Panc1 (cell line): ENCODE results near the gene MCRIP2. TPM values are rescaled to one million over a fixed set of nuclear protein-coding genes. Genes with fewer than 3 reads are reported as not detected.

Experiments used
- ATAC-seq: fragments of 200-7000 bp; cut with Tn5 transposase; 2 replicates; pipeline ENCODE4 v1.9.1; 2020; ENCODE audit warnings: mild to moderate bottlenecking, moderate library complexity
- BruUV-seq: library from RNA; stranded (reverse); fragments of 400-500 nt; replicated peaks from 2 replicates; lab custom pipeline; 2021; lab: Mats Ljungman, UMichigan
- CTCF ChIA-PET: fragments of 300-600 bp; sonication (Branson Sonifier 250); formaldehyde crosslinking; loops from one replicate; lab custom pipeline; 2022; ENCODE audit warnings: antibody characterized with exemption; lab: Charles Lee
- POLR2A ChIA-PET: fragments of 300-600 bp; sonication (Branson Sonifier 250); formaldehyde crosslinking; loops from one replicate; lab custom pipeline; 2022; ENCODE audit warnings: antibody characterized with exemption; lab: Charles Lee
- DNase-seq: peaks from one replicate; pipeline ENCODE4 v3.0.0-alpha.2; 2010; ENCODE audit warnings: low read depth, low spot score
- H3K27ac ChIP-seq: 2 replicates; pipeline ENCODE4 v1.5.1; 2011; ENCODE audit warnings: mild to moderate bottlenecking, low read length, inconsistent platforms
- H3K27me3 ChIP-seq: fragments of 200-500 bp; sonication (Bioruptor generic); 2 replicates; pipeline ENCODE4 v1.6.0; 2014; ENCODE audit warnings: low read length, inconsistent platforms; ENCODE audit not compliant: control insufficient read depth, insufficient read depth
- H3K36me3 ChIP-seq: fragments of 200-500 bp; sonication (Bioruptor generic); 2 replicates; pipeline ENCODE4 v1.5.1; 2014; ENCODE audit warnings: inconsistent platforms, mild to moderate bottlenecking, low read length, moderate library complexity; ENCODE audit not compliant: control insufficient read depth, insufficient read depth
- H3K4me1 ChIP-seq: 2 replicates; pipeline ENCODE4 v1.5.1; 2011; ENCODE audit warnings: inconsistent platforms, mild to moderate bottlenecking, low read length, moderate library complexity; ENCODE audit not compliant: control insufficient read depth, insufficient read depth
- H3K4me3 ChIP-seq, 2 experiments: 2 replicates each; pipeline ENCODE4 v1.5.1; 2011 to 2012; ENCODE audit warnings: low read depth in 2 of 2, low read length in 2 of 2, mild to moderate bottlenecking in 2 of 2, inconsistent platforms in 1 of 2, moderate library complexity in 1 of 2
- H3K9me3 ChIP-seq: fragments of 200-500 bp; sonication (Bioruptor generic); 2 replicates; pipeline ENCODE4 v1.5.1; 2014; ENCODE audit warnings: low read depth, mild to moderate bottlenecking, inconsistent platforms, low read length, moderate library complexity; ENCODE audit not compliant: control insufficient read depth, insufficient read depth
- POLR2AphosphoS5 ChIP-seq: IDR thresholded peaks from 2 replicates; pipeline ENCODE4 v1.6.1; 2012; ENCODE audit warnings: mild to moderate bottlenecking, low read depth, low read length, moderate library complexity
- SIN3A ChIP-seq: IDR thresholded peaks from 2 replicates; pipeline ENCODE4 v1.6.1; 2012; ENCODE audit warnings: low read depth, mild to moderate bottlenecking, low read length, moderate library complexity, borderline replicate concordance; ENCODE audit not compliant: insufficient read depth
- TCF7L2 ChIP-seq: IDR thresholded peaks from 2 replicates; pipeline ENCODE4 v1.6.1; 2011; ENCODE audit warnings: mild to moderate bottlenecking, low read depth, low read length, inconsistent platforms
- in situ Hi-C: cut with HindIII; loops from 2 replicates; pipeline ENCODE4 v1.10.0; 2016; ENCODE audit warnings: low sequenced_read_pairs, low pct_unique_long_range_greater_than_20kb
- intact Hi-C: fragments of 100-400 bp; cut with micrococcal nuclease; formaldehyde crosslinking; loops from one replicate; pipeline ENCODE4 v1.10.0; 2022; ENCODE audit not compliant: unreplicated experiment
- total RNA-seq: library from RNA; stranded (reverse); gene quantifications from one replicate; pipeline ENCODE4 v1.2.1, GENCODE V29; 2021; ENCODE audit not compliant: unreplicated experiment
- TF ChIP-seq, protein P1 (sequence below), 2 experiments: IDR thresholded peaks; 2 replicates each; pipeline ENCODE4 v1.6.1; 2011 to 2012; ENCODE audit warnings: low read depth in 2 of 2, control low read depth in 1 of 2, low read length in 1 of 2, mild to moderate bottlenecking in 1 of 2, moderate library complexity in 1 of 2; ENCODE audit not compliant: insufficient read depth in 1 of 2
- TF ChIP-seq, protein P2 (sequence below): fragments of 450-650 bp; IDR thresholded peaks from 2 replicates; pipeline ENCODE4 v1.5.1; 2017; ENCODE audit warnings: mild to moderate bottlenecking

The MCRIP2 gene
- total RNA-seq, 1 experiment from 2014 or later, result 91.6 TPM

DNA sequence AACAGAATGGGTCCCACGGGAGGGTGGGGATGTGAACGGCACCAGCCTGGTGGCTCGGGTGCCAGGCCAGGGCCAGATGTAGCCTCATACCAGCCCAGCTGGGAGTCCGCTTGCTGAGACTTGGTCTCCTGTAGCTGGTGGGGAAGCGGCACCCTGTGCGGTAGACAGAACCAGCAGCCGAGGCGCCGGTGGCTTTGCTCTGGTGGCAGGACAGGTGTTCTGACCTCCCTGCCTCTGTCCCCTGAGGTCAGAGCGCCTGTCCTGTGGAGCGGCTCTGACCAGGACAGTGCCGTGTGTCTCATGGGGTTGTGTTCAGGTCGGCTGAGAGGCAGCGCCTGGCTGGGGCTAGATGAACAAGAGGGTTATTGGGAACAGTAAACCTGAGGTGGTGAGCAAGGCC is 31.6 kb upstream of the MCRIP2 start:
- ATAC-seq (peak; percentile 66), DNase-seq (no peak)
- intact Hi-C loops, result no loop called here
- in situ Hi-C loops, result no loop called here
- TF ChIP-seq POLR2AphosphoS5 (no peak), TCF7L2 (no peak), SIN3A (no peak)
- TF ChIP-seq, protein P1, sequence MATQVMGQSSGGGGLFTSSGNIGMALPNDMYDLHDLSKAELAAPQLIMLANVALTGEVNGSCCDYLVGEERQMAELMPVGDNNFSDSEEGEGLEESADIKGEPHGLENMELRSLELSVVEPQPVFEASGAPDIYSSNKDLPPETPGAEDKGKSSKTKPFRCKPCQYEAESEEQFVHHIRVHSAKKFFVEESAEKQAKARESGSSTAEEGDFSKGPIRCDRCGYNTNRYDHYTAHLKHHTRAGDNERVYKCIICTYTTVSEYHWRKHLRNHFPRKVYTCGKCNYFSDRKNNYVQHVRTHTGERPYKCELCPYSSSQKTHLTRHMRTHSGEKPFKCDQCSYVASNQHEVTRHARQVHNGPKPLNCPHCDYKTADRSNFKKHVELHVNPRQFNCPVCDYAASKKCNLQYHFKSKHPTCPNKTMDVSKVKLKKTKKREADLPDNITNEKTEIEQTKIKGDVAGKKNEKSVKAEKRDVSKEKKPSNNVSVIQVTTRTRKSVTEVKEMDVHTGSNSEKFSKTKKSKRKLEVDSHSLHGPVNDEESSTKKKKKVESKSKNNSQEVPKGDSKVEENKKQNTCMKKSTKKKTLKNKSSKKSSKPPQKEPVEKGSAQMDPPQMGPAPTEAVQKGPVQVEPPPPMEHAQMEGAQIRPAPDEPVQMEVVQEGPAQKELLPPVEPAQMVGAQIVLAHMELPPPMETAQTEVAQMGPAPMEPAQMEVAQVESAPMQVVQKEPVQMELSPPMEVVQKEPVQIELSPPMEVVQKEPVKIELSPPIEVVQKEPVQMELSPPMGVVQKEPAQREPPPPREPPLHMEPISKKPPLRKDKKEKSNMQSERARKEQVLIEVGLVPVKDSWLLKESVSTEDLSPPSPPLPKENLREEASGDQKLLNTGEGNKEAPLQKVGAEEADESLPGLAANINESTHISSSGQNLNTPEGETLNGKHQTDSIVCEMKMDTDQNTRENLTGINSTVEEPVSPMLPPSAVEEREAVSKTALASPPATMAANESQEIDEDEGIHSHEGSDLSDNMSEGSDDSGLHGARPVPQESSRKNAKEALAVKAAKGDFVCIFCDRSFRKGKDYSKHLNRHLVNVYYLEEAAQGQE (IDR thresholded peaks at IDR 0.05; ENCODE audit: insufficient read depth in 1 of 2, low read depth in 2 of 2, low read length in 1 of 2), result no peak
- TF ChIP-seq, protein P2, sequence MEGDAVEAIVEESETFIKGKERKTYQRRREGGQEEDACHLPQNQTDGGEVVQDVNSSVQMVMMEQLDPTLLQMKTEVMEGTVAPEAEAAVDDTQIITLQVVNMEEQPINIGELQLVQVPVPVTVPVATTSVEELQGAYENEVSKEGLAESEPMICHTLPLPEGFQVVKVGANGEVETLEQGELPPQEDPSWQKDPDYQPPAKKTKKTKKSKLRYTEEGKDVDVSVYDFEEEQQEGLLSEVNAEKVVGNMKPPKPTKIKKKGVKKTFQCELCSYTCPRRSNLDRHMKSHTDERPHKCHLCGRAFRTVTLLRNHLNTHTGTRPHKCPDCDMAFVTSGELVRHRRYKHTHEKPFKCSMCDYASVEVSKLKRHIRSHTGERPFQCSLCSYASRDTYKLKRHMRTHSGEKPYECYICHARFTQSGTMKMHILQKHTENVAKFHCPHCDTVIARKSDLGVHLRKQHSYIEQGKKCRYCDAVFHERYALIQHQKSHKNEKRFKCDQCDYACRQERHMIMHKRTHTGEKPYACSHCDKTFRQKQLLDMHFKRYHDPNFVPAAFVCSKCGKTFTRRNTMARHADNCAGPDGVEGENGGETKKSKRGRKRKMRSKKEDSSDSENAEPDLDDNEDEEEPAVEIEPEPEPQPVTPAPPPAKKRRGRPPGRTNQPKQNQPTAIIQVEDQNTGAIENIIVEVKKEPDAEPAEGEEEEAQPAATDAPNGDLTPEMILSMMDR, result no peak
- Histone ChIP-seq H3K27me3 (no peaks in the 10 kb centered on the region), H3K27ac (no peak overlapping the region), H3K4me3 (no peak overlapping the region), H3K36me3 (no peaks in the 10 kb centered on the region), H3K9me3 (no peaks in the 10 kb centered on the region), H3K4me1 (no peaks in the 10 kb centered on the region)
- ChIA-PET POLR2A (no interaction called here), CTCF (interaction anchor here (0.9 kb wide), 1 partner anchor 20 kb away, joined by 3 read pairs; the partner anchor contains the start of gene RAB40C)
- no TSS peak for BruUV-seq

DNA sequence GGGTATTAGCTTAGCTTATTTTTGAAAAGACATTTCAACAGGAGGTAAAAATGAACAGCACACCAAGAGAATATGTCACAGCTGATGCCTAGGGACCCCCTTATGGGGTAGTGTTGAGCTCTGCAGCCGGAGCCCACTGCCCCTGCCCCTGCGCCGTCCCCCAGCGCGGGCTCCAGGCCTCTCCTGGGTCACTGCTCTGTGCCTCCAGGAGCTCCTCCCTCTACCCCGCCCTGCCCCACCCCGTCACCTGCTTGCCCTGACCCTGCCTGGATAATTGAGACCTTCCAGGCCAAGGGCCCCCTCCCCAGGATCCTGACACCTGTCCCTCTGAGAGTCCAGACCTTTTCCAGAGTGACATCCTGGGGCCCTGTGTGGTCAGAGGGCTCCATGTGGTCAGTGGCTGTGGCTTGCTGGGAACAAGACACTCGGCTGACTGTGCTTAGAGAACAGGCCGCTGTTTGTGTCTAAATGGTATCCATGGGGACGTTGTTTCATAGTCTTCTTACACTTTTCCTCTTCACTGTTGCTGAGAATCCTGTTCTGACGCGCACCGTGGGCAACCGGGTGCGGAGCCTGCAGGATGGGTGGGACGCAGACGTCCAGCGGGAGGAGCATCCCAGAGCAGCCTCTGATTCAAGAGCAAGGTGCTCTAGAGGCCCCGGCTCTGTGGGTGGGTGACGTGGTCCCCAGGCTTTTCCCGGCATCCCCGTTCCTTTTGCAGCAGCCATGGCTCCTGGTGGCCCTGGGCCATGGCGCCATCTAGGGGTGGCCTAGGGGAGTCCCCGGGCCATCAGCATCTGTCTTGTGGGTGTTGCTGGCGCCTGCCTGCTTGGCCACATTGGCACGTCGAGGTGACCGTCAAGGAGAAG is 30.9 kb upstream of the MCRIP2 start:
- Histone ChIP-seq H3K4me1 (no peaks in the 10 kb centered on the region), H3K4me3 (no peak overlapping the region), H3K36me3 (no peaks in the 10 kb centered on the region), H3K27me3 (no peaks in the 10 kb centered on the region), H3K9me3 (no peaks in the 10 kb centered on the region), H3K27ac (no peak overlapping the region)
- ChIA-PET POLR2A (no interaction called here), CTCF (interaction anchor here (0.9 kb wide), 1 partner anchor 20 kb away, joined by 3 read pairs; the partner anchor contains the start of gene RAB40C)
- ATAC-seq, result peak; percentile 79; the same call in 1 of the 2 replicates
- TF ChIP-seq, protein P2, result peak; percentile 87; the same call in 1 of the 2 replicates
- TF ChIP-seq POLR2AphosphoS5 (no peak), TCF7L2 (no peak), SIN3A (no peak)
- intact Hi-C loops, result no loop called here
- in situ Hi-C loops, result no loop called here
- no TSS peak for BruUV-seq
- no peak for DNase-seq
